ENCODE data around the gene PLXNA1.

PLXNA1 gene

GRCh38 chr3:126995254-126995780 is 12.4 kb downstream of the PLXNA1 start:
- DNase-seq (ENCODE audit: low read depth): no peak
- TF ChIP-seq, protein P1, sequence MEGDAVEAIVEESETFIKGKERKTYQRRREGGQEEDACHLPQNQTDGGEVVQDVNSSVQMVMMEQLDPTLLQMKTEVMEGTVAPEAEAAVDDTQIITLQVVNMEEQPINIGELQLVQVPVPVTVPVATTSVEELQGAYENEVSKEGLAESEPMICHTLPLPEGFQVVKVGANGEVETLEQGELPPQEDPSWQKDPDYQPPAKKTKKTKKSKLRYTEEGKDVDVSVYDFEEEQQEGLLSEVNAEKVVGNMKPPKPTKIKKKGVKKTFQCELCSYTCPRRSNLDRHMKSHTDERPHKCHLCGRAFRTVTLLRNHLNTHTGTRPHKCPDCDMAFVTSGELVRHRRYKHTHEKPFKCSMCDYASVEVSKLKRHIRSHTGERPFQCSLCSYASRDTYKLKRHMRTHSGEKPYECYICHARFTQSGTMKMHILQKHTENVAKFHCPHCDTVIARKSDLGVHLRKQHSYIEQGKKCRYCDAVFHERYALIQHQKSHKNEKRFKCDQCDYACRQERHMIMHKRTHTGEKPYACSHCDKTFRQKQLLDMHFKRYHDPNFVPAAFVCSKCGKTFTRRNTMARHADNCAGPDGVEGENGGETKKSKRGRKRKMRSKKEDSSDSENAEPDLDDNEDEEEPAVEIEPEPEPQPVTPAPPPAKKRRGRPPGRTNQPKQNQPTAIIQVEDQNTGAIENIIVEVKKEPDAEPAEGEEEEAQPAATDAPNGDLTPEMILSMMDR (conservative IDR thresholded peaks at IDR 0.05; ENCODE audit: low read depth, low read length): no peak
- no peak overlapping the region for H3K4me3 ChIP-seq (ENCODE audit: low read depth, low read length)

GRCh38 chr3:126995926-126996512 is 13.1 kb downstream of the PLXNA1 start:
- no peak overlapping the region for H3K4me3 ChIP-seq (ENCODE audit: low read depth, low read length)
- no peak for DNase-seq (ENCODE audit: low read depth)
- TF ChIP-seq, protein P1 (conservative IDR thresholded peaks at IDR 0.05; ENCODE audit: low read depth, low read length): peak; percentile 39

- TF ChIP-seq, protein P1 (conservative IDR thresholded peaks at IDR 0.05; ENCODE audit: low read depth, low read length): no peak
- no peak overlapping the region for H3K4me3 ChIP-seq (ENCODE audit: low read depth, low read length)
- no peak for DNase-seq (ENCODE audit: low read depth)
These were observed 14.0 kb downstream of the PLXNA1 start for GRCh38 chr3:126996905-126997304.

GRCh38 chr3:126997455-126998038 is 14.6 kb downstream of the PLXNA1 start:
- TF ChIP-seq, protein P1 (conservative IDR thresholded peaks at IDR 0.05; ENCODE audit: low read depth, low read length): no peak

DNA sequence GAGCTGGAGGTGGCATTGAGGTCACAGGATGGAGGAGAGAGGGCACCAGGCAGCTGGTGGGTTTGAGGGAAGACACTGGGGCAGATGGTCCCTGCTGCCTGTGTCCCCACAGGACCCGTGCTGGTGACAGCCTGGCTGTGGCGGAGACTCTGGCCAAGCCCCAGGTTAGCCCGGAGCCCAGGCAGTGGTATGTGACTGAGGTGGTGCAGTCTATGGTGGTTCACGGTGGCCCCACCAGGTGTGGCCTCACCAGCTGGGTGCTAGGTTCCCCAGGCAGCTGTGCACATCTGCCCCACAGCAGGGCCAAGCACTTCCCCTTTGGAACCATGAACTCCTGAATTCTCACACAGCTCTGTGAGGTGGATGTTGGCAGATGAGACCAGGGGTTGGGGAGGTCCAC is 15.4 kb downstream of the PLXNA1 start:
- H3K4me3 ChIP-seq (ENCODE audit: low read depth, low read length): no peak overlapping the region
- TF ChIP-seq, protein P1 (conservative IDR thresholded peaks at IDR 0.05; ENCODE audit: low read depth, low read length): no peak
- no peak for DNase-seq (ENCODE audit: low read depth)

More at GRCh38 chr3:126997455-126998038, 14.6 kb downstream of the PLXNA1 start:
- DNase-seq (ENCODE audit: low read depth): no peak
- H3K4me3 ChIP-seq (ENCODE audit: low read depth, low read length): no peak overlapping the region

DNA sequence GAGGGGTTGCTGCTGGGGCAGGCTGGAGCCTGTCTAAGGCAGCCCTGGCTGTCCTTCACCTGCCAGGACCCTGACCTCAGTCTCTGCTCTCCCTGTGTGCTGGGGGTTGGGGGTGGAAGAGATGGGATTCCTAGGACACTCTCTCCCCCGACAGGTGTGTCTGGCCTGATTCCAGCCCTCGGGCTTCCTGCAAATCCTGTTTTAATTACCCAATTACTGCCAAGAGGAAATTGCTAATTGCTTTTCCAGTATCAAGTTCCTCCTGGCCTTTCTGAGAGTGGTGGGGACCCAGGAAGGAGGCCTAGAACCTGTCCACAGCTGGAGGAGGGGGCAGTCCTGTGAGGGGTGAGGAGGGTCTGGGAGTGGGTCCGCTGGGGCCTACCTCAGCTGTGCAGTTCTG is 15.8 kb downstream of the PLXNA1 start:
- no peak for DNase-seq (ENCODE audit: low read depth)
- H3K4me3 ChIP-seq (ENCODE audit: low read depth, low read length): no peak overlapping the region
- TF ChIP-seq, protein P1 (conservative IDR thresholded peaks at IDR 0.05; ENCODE audit: low read depth, low read length): no peak

GRCh38 chr3:126999383-126999782 is 16.5 kb downstream of the PLXNA1 start:
- H3K4me3 ChIP-seq (ENCODE audit: low read depth, low read length): no peak overlapping the region
- TF ChIP-seq, protein P1 (conservative IDR thresholded peaks at IDR 0.05; ENCODE audit: low read depth, low read length): no peak
- no peak for DNase-seq (ENCODE audit: low read depth)
